Natural killer cell (primary cell): Measurements from ENCODE around the gene MYO16. TPM values are rescaled to one million over a fixed set of nuclear protein-coding genes. Genes with fewer than 3 reads are reported as not detected.

Experiments used
- ATAC-seq, 3 donors: fragments of 150-1000 bp in 2 of 3; fragments of 200-7000 bp in 1 of 3; cut with Tn5 transposase; 1 replicate in 1 of 3; 2 replicates in 2 of 3; pipeline ENCODE4 v1.10.0; 2021; ENCODE audit warnings: mild to moderate bottlenecking in 2 of 3, moderate library complexity in 2 of 3
- DNase-seq, 2 donors: peaks; one replicate each; pipeline versions ENCODE4 v3.0.0 to v3.0.0-alpha.2; 2013 to 2021; ENCODE audit warnings: mixed read lengths in 1 of 2
- H3K27ac ChIP-seq: one replicate; pipeline ENCODE4 v1.5.1; 2013; ENCODE audit warnings: mild to moderate bottlenecking, low read length
- H3K27me3 ChIP-seq: one replicate; pipeline ENCODE4 v1.6.1; 2013; ENCODE audit warnings: low read length; ENCODE audit not compliant: control insufficient read depth, insufficient read depth
- H3K36me3 ChIP-seq: one replicate; pipeline ENCODE4 v1.6.1; 2013; ENCODE audit warnings: low read length; ENCODE audit not compliant: control insufficient read depth, insufficient read depth
- H3K4me1 ChIP-seq: one replicate; pipeline ENCODE4 v1.6.1; 2013; ENCODE audit warnings: low read length; ENCODE audit not compliant: control insufficient read depth, insufficient read depth
- H3K4me3 ChIP-seq: one replicate; pipeline ENCODE4 v1.5.1; 2013; ENCODE audit warnings: low read length
- H3K9me3 ChIP-seq: one replicate; pipeline ENCODE4 v1.6.1; 2013; ENCODE audit warnings: low read length; ENCODE audit not compliant: control insufficient read depth, insufficient read depth
- H3K27ac Mint-ChIP-seq, 2 donors: one replicate each; pipeline ENCODE4 v1.8.0; 2022; ENCODE audit warnings: mild to moderate bottlenecking in 2 of 2, mixed read lengths in 2 of 2, moderate library complexity in 1 of 2
- H3K27me3 Mint-ChIP-seq, 2 donors: one replicate each; pipeline ENCODE4 v1.8.0; 2022; ENCODE audit warnings: low read depth in 2 of 2, mixed read lengths in 2 of 2
- H3K36me3 Mint-ChIP-seq: one replicate; pipeline ENCODE4 v1.8.0; 2022; ENCODE audit warnings: mixed read lengths
- H3K4me1 Mint-ChIP-seq, 2 donors: one replicate each; pipeline ENCODE4 v1.8.0; 2022; ENCODE audit warnings: mixed read lengths in 2 of 2
- H3K4me3 Mint-ChIP-seq: one replicate; pipeline ENCODE4 v1.8.0; 2022; ENCODE audit warnings: mild to moderate bottlenecking, moderate library complexity, mixed read lengths
- H3K9me3 Mint-ChIP-seq, 2 donors: one replicate each; pipeline ENCODE4 v1.8.0; 2022; ENCODE audit warnings: mixed read lengths in 2 of 2
- CTCF ChIP-seq: fragments of 200-600 bp; IDR thresholded peaks from one replicate; pipeline ENCODE4 v1.8.0; 2022; ENCODE audit warnings: antibody characterized with exemption
- WGBS: methylation state at CpG from one replicate; pipeline ENCODE4 v1.1.7; 2013; ENCODE audit warnings: missing lambda C conversion rate; ENCODE audit not compliant: insufficient coverage; 5-methylcytosine and 5-hydroxymethylcytosine counted together
- intact Hi-C: fragments of 100-400 bp; cut with micrococcal nuclease; formaldehyde crosslinking; loops from one replicate; pipeline ENCODE4 v1.14.2; 2022
- total RNA-seq, 4 donors: library from RNA; stranded (reverse); fragments of 120-200 nt in 1 of 4; gene quantifications; one replicate each; pipeline versions ENCODE4 v1.2.3 to v1.2.4, GENCODE V29; 2013 to 2022

MYO16 gene
- total RNA-seq, 3 donors from 2014 or later (not counting 1 experiment from before 2014, with no cell fraction given) = 0.28 TPM; not detected in 2

- Mint-ChIP-seq H3K4me1 (no peaks in the 10 kb centered on the region), H3K9me3 (peaks cover 3 to 5% of the 10 kb centered on the region in 2 donors), H3K36me3 (no peaks in the 10 kb centered on the region), H3K27me3 (peaks cover 0 to 5% of the 10 kb centered on the region in 2 donors), H3K27ac (no peak overlapping the region), H3K4me3 (no peak overlapping the region)
- intact Hi-C loops = no loop called here
- DNase-seq (no peak), ATAC-seq (no peak)
- Histone ChIP-seq H3K4me1 (no peaks in the 10 kb centered on the region), H3K4me3 (no peak overlapping the region), H3K9me3 (no peaks in the 10 kb centered on the region), H3K27ac (no peak overlapping the region), H3K27me3 (no peaks in the 10 kb centered on the region), H3K36me3 (no peaks in the 10 kb centered on the region)
- TF ChIP-seq CTCF = no peak
- 67% methylated on average over 1 of the region's 1 CpG for WGBS
Observed at GRCh38 chr13:109010912-109011311, 381.5 kb downstream of the MYO16 start.

- H3K4me3 Mint-ChIP-seq = no peak overlapping the region
- H3K36me3 Mint-ChIP-seq = no peaks in the 10 kb centered on the region
- H3K4me1 Mint-ChIP-seq = no peaks in the 10 kb centered on the region
- Histone ChIP-seq H3K27me3 (no peaks in the 10 kb centered on the region), H3K4me3 (no peak overlapping the region), H3K4me1 (no peaks in the 10 kb centered on the region), H3K36me3 (no peaks in the 10 kb centered on the region), H3K9me3 (no peaks in the 10 kb centered on the region), H3K27ac (no peak overlapping the region)
- no peak for TF ChIP-seq CTCF
- peaks cover 4 to 9% of the 10 kb centered on the region in 2 donors for H3K9me3 Mint-ChIP-seq
- DNase-seq = no peak
- no peak for ATAC-seq
- 86% methylated on average over 4 of the region's 5 CpGs for WGBS
- intact Hi-C loops = no loop called here
- H3K27me3 Mint-ChIP-seq = peaks cover 0 to 3% of the 10 kb centered on the region in 2 donors
- no peak overlapping the region for H3K27ac Mint-ChIP-seq
Observed at GRCh38 chr13:109012115-109012514, 382.7 kb downstream of the MYO16 start.

GRCh38 chr13:109021558-109021957, 392.1 kb downstream of the MYO16 start:
- Histone ChIP-seq H3K4me3 (no peak overlapping the region), H3K27ac (no peak overlapping the region), H3K27me3 (no peaks in the 10 kb centered on the region), H3K36me3 (no peaks in the 10 kb centered on the region), H3K4me1 (no peaks in the 10 kb centered on the region), H3K9me3 (peaks cover 5% of the 10 kb centered on the region)
- Mint-ChIP-seq H3K36me3 (no peaks in the 10 kb centered on the region), H3K9me3 (peaks cover 0 to 2% of the 10 kb centered on the region in 2 donors), H3K27me3 (no peaks in the 10 kb centered on the region), H3K4me3 (no peak overlapping the region), H3K4me1 (no peaks in the 10 kb centered on the region), H3K27ac (no peak overlapping the region)
- ATAC-seq (no peak), DNase-seq (no peak)
- 94% methylated on average over 3 of the region's 4 CpGs for WGBS
- intact Hi-C loops = no loop called here
- TF ChIP-seq CTCF = no peak

- H3K4me3 ChIP-seq = no peak overlapping the region
- no peaks in the 10 kb centered on the region for H3K36me3 Mint-ChIP-seq
- H3K27me3 Mint-ChIP-seq = no peaks in the 10 kb centered on the region
- H3K27ac ChIP-seq = no peak overlapping the region
- no peak for TF ChIP-seq CTCF
- no peak for ATAC-seq
- H3K27me3 ChIP-seq = no peaks in the 10 kb centered on the region
- H3K36me3 ChIP-seq = no peaks in the 10 kb centered on the region
- intact Hi-C loops = no loop called here
- no peaks in the 10 kb centered on the region for H3K9me3 ChIP-seq
- no peaks in the 10 kb centered on the region for H3K9me3 Mint-ChIP-seq
- DNase-seq = no peak
- no peaks in the 10 kb centered on the region for H3K4me1 ChIP-seq
- no peak overlapping the region for H3K27ac Mint-ChIP-seq
- no peak overlapping the region for H3K4me3 Mint-ChIP-seq
- WGBS = 91% methylated on average over 1 of the region's 1 CpG
- H3K4me1 Mint-ChIP-seq = no peaks in the 10 kb centered on the region
Observed at GRCh38 chr13:109024611-109025010, 395.2 kb downstream of the MYO16 start.
